DMS53 (cell line): ENCODE measurements around the gene SFR1.

ENCODE experiments used
- DNase-seq: peaks from one replicate; lab custom pipeline; 2025; lab: John Stamatoyannopoulos, UW

Gene SFR1

GRCh38 chr10:104121485-104122224, at the start of gene SFR1:
TSS of gene SFR1 (plus strand) at chr10:104122171. CDS start at chr10:104122184, 13 bp downstream.
- DNase-seq = peak; percentile 99

- no peak for DNase-seq
These were observed 49.2 kb upstream of the SFR1 start for GRCh38 chr10:104072786-104073185.

GRCh38 chr10:104074505-104074904, 47.5 kb upstream of the SFR1 start:
- DNase-seq = no peak

- DNase-seq = peak; percentile 29
These were observed 45.2 kb upstream of the SFR1 start for GRCh38 chr10:104076743-104077160.

- peak; percentile 7 for DNase-seq
These were observed 44.7 kb upstream of the SFR1 start for GRCh38 chr10:104077247-104077646.

GRCh38 chr10:104077663-104078151, 44.3 kb upstream of the SFR1 start:
- DNase-seq = no peak

- peak; percentile 81 for DNase-seq
These were observed 41.2 kb upstream of the SFR1 start for GRCh38 chr10:104080762-104081161.

- DNase-seq = no peak
These were observed 40.0 kb upstream of the SFR1 start for GRCh38 chr10:104081998-104082397.

GRCh38 chr10:104084482-104085142, 37.4 kb upstream of the SFR1 start:
- no peak for DNase-seq

GRCh38 chr10:104085801-104086400, 36.1 kb upstream of the SFR1 start, which contains the start of gene COL17A1:
TSS of gene COL17A1 (minus strand) at chr10:104085880. CDS start at chr10:104080673, 5,207 bp downstream.
- DNase-seq = no peak

GRCh38 chr10:104088239-104088638, 33.7 kb upstream of the SFR1 start:
- no peak for DNase-seq

- DNase-seq = no peak
These were observed 32.4 kb upstream of the SFR1 start for GRCh38 chr10:104089621-104090020.

- no peak for DNase-seq
These were observed 31.4 kb upstream of the SFR1 start for GRCh38 chr10:104090611-104091010.

GRCh38 chr10:104092749-104093148, 29.2 kb upstream of the SFR1 start:
- DNase-seq = no peak

- no peak for DNase-seq
These were observed 25.3 kb upstream of the SFR1 start for GRCh38 chr10:104096692-104097091.

- no peak for DNase-seq
These were observed 23.5 kb upstream of the SFR1 start for GRCh38 chr10:104098358-104098925.

- DNase-seq = no peak
These were observed 22.7 kb upstream of the SFR1 start for GRCh38 chr10:104099269-104099668.

- no peak for DNase-seq
These were observed 22.0 kb upstream of the SFR1 start for GRCh38 chr10:104099941-104100340.

GRCh38 chr10:104100795-104101194, 21.2 kb upstream of the SFR1 start:
- DNase-seq = no peak

- DNase-seq = no peak
These were observed 20.1 kb upstream of the SFR1 start for GRCh38 chr10:104101902-104102301.

GRCh38 chr10:104103956-104104355, 18.0 kb upstream of the SFR1 start:
- DNase-seq = no peak

GRCh38 chr10:104104418-104104817, 17.6 kb upstream of the SFR1 start:
- DNase-seq = no peak
